Stimulated activated CD8-positive, alpha-beta memory T cell treated with anti-CD3 and anti-CD28 coated beads, Interleukin-7, amount 100 ng/mL, for 48 hours (primary cell): Measurements from ENCODE around the gene NTRK2.

Experiments
- DNase-seq, 2 donors: peaks; one replicate each; pipeline ENCODE4 v3.0.0-alpha.2; 2020; ENCODE audit warnings: low read depth in 1 of 2; ENCODE audit errors: extremely low read depth in 1 of 2

The NTRK2 gene

DNA sequence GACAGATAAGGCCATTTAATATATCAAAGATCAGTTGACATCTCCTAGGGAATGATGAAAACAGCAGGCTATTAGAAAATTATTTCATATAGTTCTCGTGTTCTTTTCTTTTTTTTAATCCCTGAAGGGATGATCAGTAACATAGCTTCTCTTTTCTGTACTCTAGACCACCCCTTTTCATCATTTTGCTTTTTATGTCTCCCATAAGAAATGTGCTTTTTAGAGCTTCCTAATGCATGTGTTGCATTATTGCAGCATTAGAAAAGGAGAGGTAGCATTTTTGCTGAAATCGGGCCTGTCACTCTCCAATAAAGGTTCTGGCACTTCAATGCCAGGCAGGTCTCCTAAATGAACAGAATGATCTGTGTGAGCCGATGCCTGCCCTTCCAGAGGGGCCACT lies 143.3 kb downstream of the NTRK2 start:
- no peak for DNase-seq

DNA sequence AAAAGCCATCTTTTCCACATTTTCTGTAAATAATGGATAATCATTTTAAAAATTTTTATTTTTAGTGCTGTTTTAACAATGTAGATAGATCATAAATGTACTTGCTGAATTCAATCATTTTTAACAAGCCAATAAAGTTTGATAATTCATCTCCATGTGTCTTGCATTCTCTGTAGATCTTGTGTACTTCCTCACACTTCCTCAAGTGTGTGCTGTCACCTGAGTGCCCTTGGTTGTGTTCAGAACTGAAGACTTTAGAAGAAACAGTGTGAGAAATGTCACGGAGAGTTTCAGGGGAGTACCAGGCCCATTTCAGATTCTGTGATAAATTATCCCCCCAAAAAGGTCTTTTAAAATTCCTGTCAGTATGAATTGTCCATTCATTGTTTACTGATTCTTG lies 146.0 kb downstream of the NTRK2 start:
- no peak for DNase-seq

DNA sequence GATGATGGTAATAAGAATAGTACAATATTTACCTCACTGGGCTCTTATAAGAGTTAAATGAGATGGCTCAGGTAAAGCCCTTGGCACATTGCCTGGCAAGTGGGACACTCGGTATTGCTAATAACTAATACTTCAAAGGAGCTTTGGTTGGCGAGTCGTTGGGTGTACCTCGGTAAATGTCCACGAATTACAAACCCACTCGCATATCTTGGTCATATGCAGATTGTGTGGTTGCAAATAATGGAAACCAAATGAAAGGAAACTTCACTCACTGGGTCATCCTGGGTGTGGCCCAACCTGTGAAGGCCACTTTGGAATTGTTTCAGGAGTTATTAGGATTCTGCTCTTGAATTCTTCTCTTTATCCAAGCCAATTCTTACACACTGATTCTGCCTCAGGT lies 147.5 kb downstream of the NTRK2 start:
- no peak for DNase-seq

DNA sequence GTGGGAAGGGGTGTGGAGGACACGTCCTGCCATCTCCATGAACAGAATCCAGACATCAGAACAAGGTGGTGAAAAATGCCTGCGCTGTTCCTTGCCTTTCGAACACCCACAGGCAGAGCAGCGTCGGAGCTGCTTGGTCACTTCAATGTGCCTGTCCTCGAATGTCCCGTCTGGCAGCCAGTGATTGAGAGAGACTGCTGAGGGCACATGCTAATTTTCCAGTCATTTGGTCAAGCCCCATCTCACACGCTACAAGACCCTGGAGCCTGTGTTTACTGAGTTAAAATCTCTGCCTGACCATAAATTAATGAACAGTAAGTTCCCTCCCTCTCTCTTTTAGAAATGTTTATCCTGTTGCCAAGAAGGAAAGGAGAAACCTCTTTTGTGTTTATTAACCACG lies 149.3 kb downstream of the NTRK2 start:
- no peak for DNase-seq

DNA sequence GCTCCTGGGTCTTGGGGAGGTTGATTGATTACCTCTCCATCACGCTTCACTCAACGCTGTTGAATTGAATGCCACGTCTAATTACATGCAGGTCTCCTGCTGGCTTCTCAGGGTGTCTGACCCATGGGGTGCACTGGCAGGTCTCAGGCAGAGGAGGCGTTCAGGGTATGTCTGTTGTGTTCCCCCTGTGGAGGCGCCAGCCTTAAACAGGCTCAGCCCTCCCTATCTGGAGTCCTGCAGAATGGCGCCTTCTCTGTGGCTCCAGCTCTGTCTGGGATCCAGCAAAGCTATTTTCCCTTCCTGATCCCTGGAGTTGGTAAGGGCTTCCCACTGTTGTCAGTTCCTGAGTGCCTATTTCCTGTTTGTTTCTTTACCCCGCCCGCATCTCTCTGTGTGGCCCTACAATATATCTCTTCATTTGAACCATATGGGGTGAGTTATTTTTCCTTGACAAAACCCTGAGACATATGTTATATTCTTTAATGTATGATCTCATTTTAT lies 150.0 kb downstream of the NTRK2 start:
- no peak for DNase-seq

DNA sequence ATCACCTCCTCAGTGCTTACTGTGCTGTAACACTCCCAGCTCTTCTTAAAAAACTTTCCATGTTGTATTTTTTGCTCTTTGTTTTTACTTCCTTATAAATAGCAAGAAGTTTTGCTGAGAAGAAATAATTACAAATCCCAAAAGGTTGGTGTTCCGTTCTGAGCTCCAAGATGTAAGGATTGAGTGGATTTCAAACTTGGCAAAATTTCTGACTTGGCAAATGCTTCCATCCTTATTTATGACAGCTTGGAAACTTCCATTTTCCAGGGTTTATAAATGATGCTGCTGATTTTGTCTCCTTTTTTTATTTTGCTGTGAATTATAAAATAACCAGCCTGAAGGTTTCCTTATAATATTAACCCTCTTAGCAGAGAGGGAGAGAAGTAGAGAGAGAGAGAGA lies 151.9 kb downstream of the NTRK2 start:
- DNase-seq, result no peak

DNA sequence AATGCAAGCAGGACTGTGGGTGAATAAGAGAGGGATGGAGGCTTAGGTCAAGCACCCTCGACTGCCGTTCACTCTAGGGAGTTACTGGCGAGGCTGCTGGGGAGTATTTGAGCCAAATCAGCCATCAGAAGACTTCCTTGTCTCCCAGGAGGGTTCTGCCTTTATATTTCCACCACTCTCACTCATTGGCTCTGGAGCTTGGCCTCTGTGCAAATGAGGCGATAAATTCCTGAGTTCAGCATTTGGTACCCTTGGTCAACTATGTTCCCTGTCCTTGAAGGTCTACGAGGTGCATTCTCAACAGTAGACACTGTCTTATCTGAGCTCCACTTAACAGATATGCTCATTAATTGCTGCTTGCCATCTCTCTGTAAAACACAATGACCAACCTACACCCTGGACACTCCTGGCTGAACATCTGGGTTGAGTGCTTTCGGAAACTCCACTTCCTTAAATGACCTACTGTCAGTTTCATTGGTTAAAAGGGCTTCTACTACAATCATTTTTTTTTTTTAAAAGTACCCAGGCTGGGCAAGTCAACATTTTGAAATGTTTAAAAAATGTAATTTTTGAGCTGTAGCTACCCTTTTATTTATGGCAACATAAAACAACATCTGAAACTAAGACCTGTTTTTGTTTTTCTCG lies 153.2 kb downstream of the NTRK2 start:
- DNase-seq, result no peak

DNA sequence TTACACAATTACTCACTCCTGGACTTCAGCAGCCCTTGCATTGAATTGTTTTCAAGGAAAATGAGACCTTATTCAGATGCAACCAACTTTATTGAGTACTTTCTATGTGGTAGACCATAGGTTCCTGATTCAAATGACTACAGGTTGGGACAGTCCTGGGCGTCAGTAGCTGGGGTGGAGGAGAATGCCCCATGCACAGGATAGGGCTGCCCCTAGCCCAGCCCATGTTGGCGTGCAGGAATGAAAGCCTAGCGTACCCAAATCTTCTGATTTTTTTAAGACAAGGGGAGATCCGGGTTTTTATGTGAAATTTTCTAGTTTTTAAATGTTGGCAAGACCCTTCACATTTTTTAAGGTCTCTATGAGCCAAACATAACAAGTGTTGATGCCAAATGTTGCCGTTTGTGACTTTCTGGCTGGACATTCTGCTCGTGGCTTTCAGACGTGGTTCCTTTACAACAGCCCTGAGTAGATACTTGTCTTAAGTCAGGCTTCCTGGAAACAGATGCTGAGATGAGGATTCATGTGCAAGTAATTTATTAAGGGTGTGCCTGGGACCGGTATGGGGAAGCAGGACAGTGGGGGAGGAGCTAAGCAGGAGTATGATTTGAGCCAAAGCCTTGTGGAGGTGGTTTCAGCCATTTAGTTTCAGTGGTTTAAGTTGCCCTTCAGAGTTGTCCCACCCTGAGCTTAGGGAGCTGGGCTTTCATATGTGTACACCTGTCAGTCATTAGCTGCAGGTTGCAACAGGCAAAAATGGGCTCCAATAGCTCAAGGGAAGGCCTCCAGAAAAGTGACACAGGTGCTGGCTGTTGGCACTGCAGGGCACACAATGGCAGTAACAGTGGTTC lies 154.1 kb downstream of the NTRK2 start:
- DNase-seq, result no peak

DNA sequence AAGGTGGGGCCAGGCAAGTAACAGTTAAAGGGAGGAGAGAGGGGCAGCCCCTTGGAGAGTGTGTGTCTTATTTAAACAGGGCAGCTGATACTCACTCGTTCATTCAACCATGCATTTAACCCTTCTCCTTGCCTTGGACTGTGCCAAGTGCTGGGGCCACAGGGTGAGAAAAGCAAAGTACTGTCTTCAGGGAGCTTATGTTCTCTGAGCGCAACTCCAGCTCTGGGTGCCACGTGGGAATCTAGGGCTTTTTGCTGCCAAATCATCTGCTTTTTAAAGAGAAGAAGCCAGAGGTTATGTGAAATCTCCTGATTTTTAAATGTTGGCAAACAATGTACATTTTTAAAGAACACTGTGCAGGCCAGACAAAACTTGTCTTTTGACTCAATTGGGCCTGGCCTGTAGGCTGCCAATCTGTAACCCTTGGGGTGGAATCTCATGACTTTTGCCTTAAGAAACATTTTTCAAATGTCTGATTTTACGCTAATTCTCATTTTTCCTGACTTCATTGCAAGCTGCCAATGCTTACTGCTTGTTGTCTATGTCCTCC lies 157.8 kb downstream of the NTRK2 start:
- DNase-seq, result no peak

DNA sequence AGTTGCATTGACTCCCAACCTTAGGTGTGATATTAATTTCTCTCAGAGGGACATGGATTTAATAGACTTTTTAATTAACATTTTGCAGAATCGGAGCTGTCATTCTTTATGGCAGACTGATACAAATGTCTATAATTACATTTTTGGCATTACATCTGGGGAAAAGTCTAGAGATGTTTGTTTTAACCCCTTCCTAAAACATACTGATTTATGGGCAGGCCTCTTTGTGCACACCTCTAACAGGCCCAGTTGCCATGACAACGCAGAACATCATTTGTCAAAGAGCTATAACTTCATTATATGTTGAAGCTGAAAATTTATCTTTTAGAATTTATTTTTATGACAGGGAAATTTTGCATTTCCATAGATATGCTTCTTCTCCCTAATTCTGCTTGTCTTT lies 158.5 kb downstream of the NTRK2 start:
- DNase-seq, result no peak

DNA sequence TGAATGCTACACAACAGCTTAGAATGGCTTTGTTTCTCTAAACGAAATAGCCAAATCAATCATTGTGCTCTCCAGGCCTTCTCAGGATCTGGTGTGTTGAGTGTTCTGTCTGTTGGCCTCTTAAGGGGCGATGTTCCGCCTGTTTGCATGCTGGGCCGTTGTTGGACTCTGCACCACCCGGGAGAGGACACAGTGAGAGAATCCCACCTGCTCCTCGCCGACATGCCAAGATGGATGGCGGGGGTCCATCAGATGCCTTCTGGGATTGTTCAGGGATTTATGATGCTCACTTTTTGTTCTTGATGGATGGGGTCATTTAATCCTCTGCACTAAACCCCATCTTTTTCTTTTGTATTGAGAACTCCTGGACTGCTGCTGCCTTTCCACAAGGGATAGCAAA lies 159.9 kb downstream of the NTRK2 start:
- no peak for DNase-seq

DNA sequence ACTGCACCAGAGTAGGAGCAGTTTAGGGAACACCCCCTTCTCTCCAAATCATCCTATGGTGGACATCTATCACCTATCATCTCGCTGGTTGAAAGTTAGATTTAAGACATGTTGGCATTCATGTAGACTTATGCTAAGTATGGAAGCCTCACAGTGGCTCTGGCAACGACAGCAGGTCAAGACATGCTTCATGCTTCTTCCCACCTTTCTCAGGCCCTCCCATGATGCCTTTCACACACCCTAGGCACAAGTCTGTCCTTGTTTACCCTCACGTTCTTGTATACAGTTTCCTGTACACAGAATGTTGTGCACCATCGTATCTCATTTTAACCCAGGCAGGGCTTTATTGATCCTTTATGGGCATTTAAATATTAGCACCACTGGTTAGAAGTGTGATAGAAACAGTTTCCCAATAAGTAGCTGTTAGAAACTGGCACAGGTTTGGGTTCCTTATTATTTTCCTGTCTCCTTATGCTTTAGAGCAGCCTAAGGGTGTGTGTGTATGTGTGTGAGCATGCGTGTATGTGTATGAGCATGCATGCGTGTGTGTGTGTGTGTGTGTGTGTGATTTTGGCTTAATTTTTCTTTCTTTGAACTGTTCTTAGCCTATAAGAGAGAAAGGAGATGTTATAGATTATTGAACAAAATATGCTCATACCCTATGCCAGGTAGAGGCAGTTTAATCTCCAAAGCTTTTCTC lies 160.6 kb downstream of the NTRK2 start:
- DNase-seq, result no peak

DNA sequence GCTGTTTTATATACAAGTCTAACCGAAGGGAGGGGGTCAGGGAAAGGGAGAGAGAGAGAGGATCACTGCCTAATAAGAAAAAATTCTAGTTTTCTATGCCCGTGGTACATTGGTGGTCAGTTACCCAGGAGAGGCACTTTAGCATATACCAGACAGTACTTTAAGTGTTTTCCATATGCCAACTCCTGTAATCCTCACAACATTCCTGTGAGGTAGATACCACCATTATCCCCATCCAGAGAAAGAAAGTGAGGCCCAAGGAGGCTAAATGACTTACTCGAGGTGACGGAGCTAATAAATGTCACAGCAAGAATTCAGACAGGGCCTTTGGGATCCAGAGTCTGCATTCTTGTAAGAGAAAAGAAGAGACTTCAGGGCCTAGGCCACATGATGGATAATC lies 161.8 kb downstream of the NTRK2 start:
- DNase-seq, result no peak

DNA sequence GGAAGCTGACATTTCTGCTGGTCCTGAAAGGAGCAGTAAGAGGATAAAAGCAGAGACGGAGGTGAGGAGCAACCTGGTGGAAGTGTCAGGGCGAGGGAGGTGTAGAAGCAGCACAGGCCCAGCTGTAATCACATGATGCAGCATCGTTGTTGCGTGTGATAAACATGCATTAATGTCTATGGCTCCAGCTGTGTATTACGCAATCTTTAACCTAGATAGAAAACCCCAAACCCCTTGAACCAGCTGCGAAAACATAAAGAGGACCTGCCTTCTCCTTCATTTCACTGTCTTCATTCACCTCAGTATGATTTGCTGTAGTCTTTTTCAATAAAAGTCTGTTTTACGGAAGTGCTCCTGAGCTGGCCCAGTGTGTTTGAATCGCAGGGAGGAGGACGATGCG lies 162.9 kb downstream of the NTRK2 start:
- no peak for DNase-seq

DNA sequence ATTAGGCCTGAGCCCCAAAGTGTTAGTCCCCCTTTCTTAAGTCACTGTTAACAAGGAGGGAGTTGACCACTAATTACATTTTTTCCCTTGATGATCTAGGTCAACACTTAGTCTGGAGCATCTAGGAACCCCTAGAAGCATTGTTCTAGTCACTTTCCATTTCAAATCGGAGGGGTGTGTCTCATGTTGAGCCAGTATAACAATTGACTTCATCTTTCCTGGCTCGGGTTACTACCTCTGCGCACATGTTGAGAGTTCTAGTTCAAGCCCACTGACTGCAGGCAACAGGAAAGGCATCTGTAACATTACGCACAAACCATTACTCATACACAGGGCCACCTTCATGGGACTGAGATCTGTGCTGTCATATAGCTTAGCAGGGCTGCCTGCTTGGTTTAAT lies 164.9 kb downstream of the NTRK2 start:
- DNase-seq, result no peak

DNA sequence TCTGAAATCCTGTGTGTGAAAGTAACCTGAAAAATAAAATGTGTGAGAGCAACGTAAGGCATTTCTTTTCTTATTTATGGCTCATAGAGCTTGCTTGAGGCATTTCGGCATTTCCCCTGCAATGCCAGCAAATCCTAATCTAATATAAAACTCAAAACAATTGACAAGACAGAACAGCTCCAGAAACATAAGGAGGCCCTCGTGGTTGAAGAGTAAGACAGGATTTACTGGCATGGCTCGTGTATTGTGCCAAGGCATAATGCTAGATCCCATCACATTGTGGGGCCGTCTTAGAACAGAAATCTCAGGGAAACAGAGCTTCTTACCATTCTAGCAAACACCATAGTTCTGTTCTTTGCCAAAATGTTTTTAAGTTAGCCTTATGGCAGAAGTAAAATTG lies 166.2 kb downstream of the NTRK2 start:
- no peak for DNase-seq

DNA sequence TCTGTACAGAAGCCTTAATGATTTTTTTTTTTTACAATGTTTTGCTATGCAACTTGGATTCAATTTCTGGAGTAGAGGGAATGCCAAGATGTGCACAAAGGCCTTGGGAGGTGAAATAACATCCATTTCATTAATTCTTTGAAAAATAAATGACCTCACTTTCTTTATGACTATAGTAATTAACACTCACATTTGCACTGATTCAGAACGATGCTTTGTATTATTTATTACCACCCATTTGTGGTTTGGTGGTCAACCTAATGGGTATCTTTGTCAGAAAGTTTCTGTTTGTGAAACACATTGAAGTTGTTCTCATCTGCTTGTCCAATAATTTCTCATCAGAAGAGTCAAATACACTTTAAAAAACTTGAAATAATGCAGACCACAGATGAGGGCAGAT lies 169.3 kb downstream of the NTRK2 start:
- no peak for DNase-seq

DNA sequence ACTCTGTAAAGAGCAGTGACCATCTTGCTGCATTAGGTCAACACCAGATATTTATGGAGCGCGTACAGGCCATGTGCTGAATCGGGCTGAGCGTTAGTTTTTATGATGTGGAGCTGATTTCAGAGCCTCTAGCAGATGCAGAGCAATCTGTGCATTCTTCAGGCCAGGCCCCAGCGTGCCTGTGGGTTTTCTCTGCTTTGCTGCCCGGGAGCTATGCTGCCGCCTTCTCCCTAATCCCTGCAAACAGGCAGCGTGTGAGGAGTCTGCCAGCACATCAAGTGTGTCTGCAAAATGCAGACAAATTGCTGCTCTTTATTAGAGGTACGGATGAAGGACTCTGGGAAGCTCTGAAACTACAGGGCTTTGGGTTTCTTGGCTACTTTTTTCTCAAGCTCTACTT lies 170.0 kb downstream of the NTRK2 start:
- no peak for DNase-seq

DNA sequence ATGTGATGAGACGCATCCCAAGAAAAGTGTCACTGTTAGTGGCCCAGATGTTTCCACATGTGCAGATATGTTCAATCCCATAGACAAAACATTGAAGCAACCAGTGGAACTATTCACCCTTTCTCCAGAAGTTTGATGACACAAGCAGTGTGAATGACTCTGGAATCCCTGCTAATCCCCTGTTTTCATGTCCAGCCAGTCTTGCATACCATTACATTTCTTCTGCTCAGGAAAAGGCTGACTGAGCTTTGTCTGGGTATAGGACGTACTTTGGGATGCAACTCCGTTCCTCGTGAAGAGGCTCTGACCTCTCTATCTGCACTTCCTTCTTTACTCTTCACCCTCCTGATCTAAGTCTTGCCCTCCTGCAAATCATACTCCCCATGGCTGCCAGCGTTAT lies 172.4 kb downstream of the NTRK2 start:
- no peak for DNase-seq

DNA sequence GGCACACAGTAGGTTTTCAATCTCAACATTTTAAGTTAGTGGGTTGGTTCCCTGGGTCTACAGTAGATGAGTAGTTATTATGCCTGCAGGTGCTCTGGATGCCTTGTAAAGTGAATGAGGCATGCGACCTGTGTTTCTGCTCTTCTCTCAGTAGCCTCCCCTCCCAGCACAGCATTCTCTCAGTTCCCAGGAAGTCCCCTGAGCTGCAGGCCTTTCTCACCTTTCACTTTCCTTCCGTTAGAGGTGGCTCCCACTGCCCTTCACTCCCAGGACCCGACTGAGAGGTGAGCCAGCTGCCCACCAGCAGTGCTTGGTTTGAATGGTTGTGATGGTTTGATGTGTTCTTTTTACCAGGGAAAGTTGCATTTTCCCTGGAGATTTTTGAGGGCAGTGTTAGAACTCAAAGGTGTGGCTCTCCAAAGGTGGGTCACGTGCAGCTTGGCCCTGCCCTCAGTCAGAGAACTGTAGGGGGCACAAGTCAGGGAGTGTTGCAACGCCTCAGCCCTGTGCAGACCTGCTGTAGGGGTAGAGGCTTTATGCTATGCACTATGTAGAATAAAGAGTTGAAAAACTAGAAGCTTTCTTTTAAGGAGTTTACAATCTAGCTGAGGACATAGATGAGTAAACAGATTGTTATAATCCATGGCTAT lies 173.8 kb downstream of the NTRK2 start:
- no peak for DNase-seq
